Keratinocyte (primary cell): ENCODE measurements around the gene C4orf51.

ENCODE experiments used
- CTCF ChIP-seq, 3 experiments: IDR thresholded peaks in 1 of 3; conservative IDR thresholded peaks in 1 of 3; optimal IDR thresholded peaks in 1 of 3; 2 replicates in 2 of 3; 3 replicates in 1 of 3; pipeline versions ENCODE3 to v1.5.1; 2011; ENCODE audit warnings: low read length in 3 of 3, mild to moderate bottlenecking in 3 of 3, moderate library complexity in 2 of 3, control low read depth in 1 of 3, inconsistent platforms in 1 of 3; ENCODE audit not compliant: insufficient read depth in 2 of 3; ENCODE audit errors: extremely low read depth in 1 of 3
- EZH2 ChIP-seq: IDR thresholded peaks from one replicate; pipeline ENCODE4 v1.6.1; 2012; ENCODE audit warnings: inconsistent platforms, mild to moderate bottlenecking, low read length, moderate library complexity

DNA sequence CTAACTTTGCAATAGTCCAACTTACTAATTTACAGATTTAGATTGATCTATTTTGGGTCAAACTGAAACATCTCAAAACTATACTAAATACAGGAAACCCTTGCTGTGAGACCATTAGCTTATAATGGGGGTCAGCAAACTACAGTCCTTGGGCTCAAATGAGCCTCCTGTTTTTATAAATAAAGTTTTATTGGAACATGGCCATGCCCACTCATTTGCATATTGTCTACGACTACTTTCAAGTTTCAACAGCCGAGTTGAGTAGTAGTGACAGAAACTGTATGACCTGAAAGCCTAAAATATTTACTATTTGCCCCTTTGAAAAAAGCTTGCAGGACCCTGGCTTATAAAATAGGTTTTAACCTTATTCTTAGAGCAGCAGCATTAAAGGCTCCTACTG lies 92.4 kb downstream of the C4orf51 start:
- TF ChIP-seq CTCF (optimal IDR thresholded peaks at IDR 0.05 in 1 of 3, IDR thresholded peaks at IDR 0.05 in 1 of 3, conservative IDR thresholded peaks at IDR 0.05 in 1 of 3; ENCODE audit: extremely low read depth in 1 of 3, insufficient read depth in 2 of 3, low read length in 3 of 3) = no peak
- no peak for TF ChIP-seq EZH2
